Ovary (tissue), 3 donors: ENCODE measurements around the gene FAM241B.

Source experiments
- EP300 ChIP-seq: sonication (generic); formaldehyde crosslinking; IDR thresholded peaks from one replicate; pipeline ENCODE4 v1.6.1; 2017; ENCODE audit warnings: antibody characterized with exemption
- POLR2A ChIP-seq: fragments of 450-650 bp; IDR thresholded peaks from one replicate; pipeline ENCODE4 v1.6.1; 2017; ENCODE audit warnings: antibody characterized with exemption, mild to moderate bottlenecking, moderate library complexity
- TF ChIP-seq, protein P1 (sequence below), 3 donors: fragments of 450-650 bp in 2 of 3; fragments of 200-600 bp in 1 of 3; IDR thresholded peaks; one replicate each; pipeline versions ENCODE4 v1.5.1 to v1.8.0; 2016 to 2022; ENCODE audit warnings: antibody characterized with exemption in 3 of 3, mild to moderate bottlenecking in 1 of 3
- donor health status: DM: no; HTN: no; CAD: no.

DNA sequence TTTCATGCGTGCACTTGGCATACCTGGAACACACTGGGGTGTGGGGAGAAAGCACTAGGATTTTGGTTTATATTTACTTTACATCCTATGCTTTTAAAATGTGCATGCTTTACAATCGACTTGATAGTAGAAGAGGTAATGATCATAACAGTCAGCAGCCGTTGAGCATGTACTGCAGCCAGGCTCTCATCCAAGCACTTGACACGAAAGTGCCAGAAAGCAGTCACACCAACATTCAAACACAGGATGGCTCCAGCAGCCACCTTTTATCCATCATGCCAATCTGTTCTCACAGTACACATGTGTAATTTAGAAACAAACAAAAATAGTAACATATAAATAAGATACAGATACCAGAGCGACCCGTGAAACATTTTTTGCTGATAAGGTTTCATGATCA lies 1.2 kb upstream of the FAM241B start:
- TF ChIP-seq, protein P1, sequence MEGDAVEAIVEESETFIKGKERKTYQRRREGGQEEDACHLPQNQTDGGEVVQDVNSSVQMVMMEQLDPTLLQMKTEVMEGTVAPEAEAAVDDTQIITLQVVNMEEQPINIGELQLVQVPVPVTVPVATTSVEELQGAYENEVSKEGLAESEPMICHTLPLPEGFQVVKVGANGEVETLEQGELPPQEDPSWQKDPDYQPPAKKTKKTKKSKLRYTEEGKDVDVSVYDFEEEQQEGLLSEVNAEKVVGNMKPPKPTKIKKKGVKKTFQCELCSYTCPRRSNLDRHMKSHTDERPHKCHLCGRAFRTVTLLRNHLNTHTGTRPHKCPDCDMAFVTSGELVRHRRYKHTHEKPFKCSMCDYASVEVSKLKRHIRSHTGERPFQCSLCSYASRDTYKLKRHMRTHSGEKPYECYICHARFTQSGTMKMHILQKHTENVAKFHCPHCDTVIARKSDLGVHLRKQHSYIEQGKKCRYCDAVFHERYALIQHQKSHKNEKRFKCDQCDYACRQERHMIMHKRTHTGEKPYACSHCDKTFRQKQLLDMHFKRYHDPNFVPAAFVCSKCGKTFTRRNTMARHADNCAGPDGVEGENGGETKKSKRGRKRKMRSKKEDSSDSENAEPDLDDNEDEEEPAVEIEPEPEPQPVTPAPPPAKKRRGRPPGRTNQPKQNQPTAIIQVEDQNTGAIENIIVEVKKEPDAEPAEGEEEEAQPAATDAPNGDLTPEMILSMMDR (IDR thresholded peaks at IDR 0.05) = no peak
- TF ChIP-seq POLR2A (no peak), EP300 (no peak)
